HEK293 (cell line): ENCODE results near the gene CCDC8.
A peak's percentile ranks its signal among the peaks of the same experiment; 100 is the strongest.

Experiments
- CTCF ChIA-PET: fragments of 350-600 bp; formaldehyde crosslinking; extraction: SDS; loops from one replicate; lab custom pipeline; 2021; ENCODE audit warnings: antibody characterized with exemption; lab: Yijun Ruan, JAX
- POLR2A ChIA-PET: fragments of 300-600 bp; formaldehyde crosslinking; extraction: SDS; loops from one replicate; lab custom pipeline; 2020; ENCODE audit warnings: antibody characterized with exemption, inconsistent platforms; lab: Yijun Ruan, JAX
- H3K27ac ChIP-seq: fragments of 200-500 bp; sonication (Bioruptor generic); 2 replicates; pipeline ENCODE4 v1.5.1; 2014; ENCODE audit warnings: low read depth, low read length, control low read depth, inconsistent platforms; ENCODE audit errors: extremely low read depth
- H3K36me3 ChIP-seq, 2 experiments: fragments of 200-500 bp in 1 of 2; sonication (Bioruptor generic) in 1 of 2; 1 replicate in 1 of 2; 2 replicates in 1 of 2; pipeline ENCODE4 v1.5.1; 2014 to 2017; ENCODE audit warnings: inconsistent platforms in 2 of 2, low read length in 2 of 2; ENCODE audit not compliant: control insufficient read depth in 2 of 2, insufficient read depth in 1 of 2
- H3K4me1 ChIP-seq: fragments of 200-500 bp; sonication (Bioruptor generic); 2 replicates; pipeline ENCODE4 v1.5.1; 2014; ENCODE audit warnings: mild to moderate bottlenecking, low read length, inconsistent platforms; ENCODE audit not compliant: control insufficient read depth, insufficient read depth
- H3K4me3 ChIP-seq: 2 replicates; pipeline ENCODE4 v1.5.1; 2011; ENCODE audit warnings: low read depth, mild to moderate bottlenecking, control low read depth, low read length, moderate library complexity
- H3K9me3 ChIP-seq: fragments of 200-500 bp; sonication (Bioruptor generic); 2 replicates; pipeline ENCODE4 v1.5.1; 2014; ENCODE audit warnings: low read depth, low read length, inconsistent platforms; ENCODE audit not compliant: control insufficient read depth, insufficient read depth
- EGR2 ChIP-seq: fragments of 450-650 bp; formaldehyde crosslinking; IDR thresholded peaks from 2 replicates; pipeline ENCODE4 v1.5.1; 2016; ENCODE audit warnings: low read depth, missing biosample characterization, missing genetic modification characterization
- GLIS1 ChIP-seq: fragments of 450-650 bp; formaldehyde crosslinking; IDR thresholded peaks from 2 replicates; pipeline ENCODE4 v1.5.1; 2016; ENCODE audit warnings: missing biosample characterization, missing genetic modification characterization
- MZF1 ChIP-seq: fragments of 450-650 bp; formaldehyde crosslinking; IDR thresholded peaks from 2 replicates; pipeline ENCODE4 v1.5.1; 2017; ENCODE audit warnings: missing biosample characterization, missing genetic modification characterization, borderline replicate concordance
- PRDM10 ChIP-seq: fragments of 450-650 bp; formaldehyde crosslinking; IDR thresholded peaks from 2 replicates; pipeline ENCODE4 v1.5.1; 2016; ENCODE audit warnings: missing biosample characterization, missing genetic modification characterization
- SCRT1 ChIP-seq: fragments of 450-650 bp; formaldehyde crosslinking; IDR thresholded peaks from 2 replicates; pipeline ENCODE4 v1.5.1; 2016; ENCODE audit warnings: missing biosample characterization, missing genetic modification characterization, borderline replicate concordance
- SP3 ChIP-seq: fragments of 450-650 bp; formaldehyde crosslinking; IDR thresholded peaks from 2 replicates; pipeline ENCODE4 v1.5.1; 2016; ENCODE audit warnings: missing biosample characterization, missing genetic modification characterization
- YY2 ChIP-seq: fragments of 450-650 bp; formaldehyde crosslinking; IDR thresholded peaks from 2 replicates; pipeline ENCODE4 v1.5.1; 2016; ENCODE audit warnings: missing biosample characterization, missing genetic modification characterization
- ZFHX2 ChIP-seq: fragments of 450-650 bp; formaldehyde crosslinking; conservative IDR thresholded peaks from 2 replicates; pipeline ENCODE4 v1.5.1; 2016; ENCODE audit warnings: missing biosample characterization, missing genetic modification characterization
- ZNF704 ChIP-seq: fragments of 450-650 bp; formaldehyde crosslinking; IDR thresholded peaks from 2 replicates; pipeline ENCODE4 v1.5.1; 2016; ENCODE audit warnings: missing biosample characterization, missing genetic modification characterization
- TF ChIP-seq, protein P1 (sequence below): fragments of 450-650 bp; formaldehyde crosslinking; IDR thresholded peaks from 2 replicates; pipeline ENCODE4 v1.5.1; 2016; ENCODE audit warnings: missing biosample characterization, missing genetic modification characterization
- TF ChIP-seq, protein P2 (sequence below): fragments of 450-650 bp; formaldehyde crosslinking; IDR thresholded peaks from 2 replicates; pipeline ENCODE4 v1.5.1; 2016; ENCODE audit warnings: missing biosample characterization, missing genetic modification characterization
- TF ChIP-seq, protein P3 (sequence below): fragments of 450-650 bp; IDR thresholded peaks from 2 replicates; pipeline ENCODE4 v1.5.1; 2018; ENCODE audit warnings: missing biosample characterization, missing genetic modification characterization

CCDC8 gene

GRCh38 chr19:46412650-46413261 lies 608 bp downstream of the CCDC8 start (continued):
- TF ChIP-seq, protein P1, sequence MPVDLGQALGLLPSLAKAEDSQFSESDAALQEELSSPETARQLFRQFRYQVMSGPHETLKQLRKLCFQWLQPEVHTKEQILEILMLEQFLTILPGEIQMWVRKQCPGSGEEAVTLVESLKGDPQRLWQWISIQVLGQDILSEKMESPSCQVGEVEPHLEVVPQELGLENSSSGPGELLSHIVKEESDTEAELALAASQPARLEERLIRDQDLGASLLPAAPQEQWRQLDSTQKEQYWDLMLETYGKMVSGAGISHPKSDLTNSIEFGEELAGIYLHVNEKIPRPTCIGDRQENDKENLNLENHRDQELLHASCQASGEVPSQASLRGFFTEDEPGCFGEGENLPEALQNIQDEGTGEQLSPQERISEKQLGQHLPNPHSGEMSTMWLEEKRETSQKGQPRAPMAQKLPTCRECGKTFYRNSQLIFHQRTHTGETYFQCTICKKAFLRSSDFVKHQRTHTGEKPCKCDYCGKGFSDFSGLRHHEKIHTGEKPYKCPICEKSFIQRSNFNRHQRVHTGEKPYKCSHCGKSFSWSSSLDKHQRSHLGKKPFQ, result no peak
- TF ChIP-seq PRDM10 (0 out of 2 replicates have a peak, but pooled peaks have one; percentile 3), SCRT1 (tag by site-specific recombination) (peak; percentile 50; the same call in 1 of the 2 replicates), GLIS1 (peak; percentile 74), MZF1 (tag by site-specific recombination) (peak; percentile 22; the same call in 1 of the 2 replicates)
- TF ChIP-seq, protein P2, sequence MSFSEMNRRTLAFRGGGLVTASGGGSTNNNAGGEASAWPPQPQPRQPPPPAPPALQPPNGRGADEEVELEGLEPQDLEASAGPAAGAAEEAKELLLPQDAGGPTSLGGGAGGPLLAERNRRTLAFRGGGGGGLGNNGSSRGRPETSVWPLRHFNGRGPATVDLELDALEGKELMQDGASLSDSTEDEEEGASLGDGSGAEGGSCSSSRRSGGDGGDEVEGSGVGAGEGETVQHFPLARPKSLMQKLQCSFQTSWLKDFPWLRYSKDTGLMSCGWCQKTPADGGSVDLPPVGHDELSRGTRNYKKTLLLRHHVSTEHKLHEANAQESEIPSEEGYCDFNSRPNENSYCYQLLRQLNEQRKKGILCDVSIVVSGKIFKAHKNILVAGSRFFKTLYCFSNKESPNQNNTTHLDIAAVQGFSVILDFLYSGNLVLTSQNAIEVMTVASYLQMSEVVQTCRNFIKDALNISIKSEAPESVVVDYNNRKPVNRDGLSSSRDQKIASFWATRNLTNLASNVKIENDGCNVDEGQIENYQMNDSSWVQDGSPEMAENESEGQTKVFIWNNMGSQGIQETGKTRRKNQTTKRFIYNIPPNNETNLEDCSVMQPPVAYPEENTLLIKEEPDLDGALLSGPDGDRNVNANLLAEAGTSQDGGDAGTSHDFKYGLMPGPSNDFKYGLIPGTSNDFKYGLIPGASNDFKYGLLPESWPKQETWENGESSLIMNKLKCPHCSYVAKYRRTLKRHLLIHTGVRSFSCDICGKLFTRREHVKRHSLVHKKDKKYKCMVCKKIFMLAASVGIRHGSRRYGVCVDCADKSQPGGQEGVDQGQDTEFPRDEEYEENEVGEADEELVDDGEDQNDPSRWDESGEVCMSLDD (tag by site-specific recombination), result no peak
- TF ChIP-seq, all 188 proteins: peak for 4

DNA sequence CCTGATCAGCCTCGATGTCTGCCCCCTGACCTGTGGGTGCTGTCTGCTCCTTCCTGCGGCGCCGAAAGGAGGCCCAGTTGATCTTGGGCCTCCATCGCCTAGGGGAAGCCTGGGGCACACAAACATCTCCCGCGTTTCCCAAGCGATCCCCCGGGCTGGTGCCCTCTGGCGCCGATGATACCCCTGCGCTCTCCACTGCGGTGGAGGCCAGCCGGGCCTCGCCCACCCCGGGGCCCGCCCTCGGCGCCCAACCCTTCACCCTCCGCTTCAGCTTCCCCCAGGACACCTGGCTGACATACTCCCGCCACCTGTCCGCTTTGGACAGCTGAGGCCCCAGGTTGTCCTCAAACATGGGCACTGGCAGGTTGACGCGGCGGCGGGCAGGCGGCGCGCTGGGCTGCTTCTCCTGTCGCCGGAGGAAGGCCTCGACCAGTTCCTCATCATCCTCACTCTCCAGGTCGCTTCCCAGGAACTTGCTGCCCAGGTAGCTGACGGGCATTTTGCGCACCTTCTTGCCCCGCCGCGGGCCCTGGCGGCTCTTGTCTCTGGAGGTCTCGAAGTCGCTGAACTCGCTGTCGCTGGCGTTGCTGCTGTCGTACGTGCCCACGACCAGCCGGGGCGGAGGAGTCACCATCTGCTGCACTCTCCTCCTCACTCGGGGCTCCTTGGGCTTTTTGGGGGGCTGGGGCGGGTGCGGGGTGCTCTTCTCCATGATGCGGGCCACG lies 1.3 kb downstream of the CCDC8 start:
- CTCF ChIA-PET, result interaction anchor here (1.9 to 2.6 kb wide), 2 partner anchors 10 to 16 kb away, joined by 5 to 17 read pairs; no protein-coding TSS in a partner anchor
- TF ChIP-seq, protein P3, sequence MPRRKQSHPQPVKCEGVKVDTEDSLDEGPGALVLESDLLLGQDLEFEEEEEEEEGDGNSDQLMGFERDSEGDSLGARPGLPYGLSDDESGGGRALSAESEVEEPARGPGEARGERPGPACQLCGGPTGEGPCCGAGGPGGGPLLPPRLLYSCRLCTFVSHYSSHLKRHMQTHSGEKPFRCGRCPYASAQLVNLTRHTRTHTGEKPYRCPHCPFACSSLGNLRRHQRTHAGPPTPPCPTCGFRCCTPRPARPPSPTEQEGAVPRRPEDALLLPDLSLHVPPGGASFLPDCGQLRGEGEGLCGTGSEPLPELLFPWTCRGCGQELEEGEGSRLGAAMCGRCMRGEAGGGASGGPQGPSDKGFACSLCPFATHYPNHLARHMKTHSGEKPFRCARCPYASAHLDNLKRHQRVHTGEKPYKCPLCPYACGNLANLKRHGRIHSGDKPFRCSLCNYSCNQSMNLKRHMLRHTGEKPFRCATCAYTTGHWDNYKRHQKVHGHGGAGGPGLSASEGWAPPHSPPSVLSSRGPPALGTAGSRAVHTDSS (tag by site-specific recombination), result peak; percentile 49; the same call in 1 of the 2 replicates
- TF ChIP-seq YY2 (tag by site-specific recombination), result no peak
- Histone ChIP-seq H3K4me1 (peaks cover 29% of the 10 kb centered on the region), H3K36me3 (peaks cover 0 to 24% of the 10 kb centered on the region in 2 experiments; a peak in 2 of 3 replicates), H3K9me3 (no peaks in the 10 kb centered on the region), H3K4me3 (no peak overlapping the region), H3K27ac (peak overlapping the region; percentile 88)
- POLR2A ChIA-PET, result no interaction called here

DNA sequence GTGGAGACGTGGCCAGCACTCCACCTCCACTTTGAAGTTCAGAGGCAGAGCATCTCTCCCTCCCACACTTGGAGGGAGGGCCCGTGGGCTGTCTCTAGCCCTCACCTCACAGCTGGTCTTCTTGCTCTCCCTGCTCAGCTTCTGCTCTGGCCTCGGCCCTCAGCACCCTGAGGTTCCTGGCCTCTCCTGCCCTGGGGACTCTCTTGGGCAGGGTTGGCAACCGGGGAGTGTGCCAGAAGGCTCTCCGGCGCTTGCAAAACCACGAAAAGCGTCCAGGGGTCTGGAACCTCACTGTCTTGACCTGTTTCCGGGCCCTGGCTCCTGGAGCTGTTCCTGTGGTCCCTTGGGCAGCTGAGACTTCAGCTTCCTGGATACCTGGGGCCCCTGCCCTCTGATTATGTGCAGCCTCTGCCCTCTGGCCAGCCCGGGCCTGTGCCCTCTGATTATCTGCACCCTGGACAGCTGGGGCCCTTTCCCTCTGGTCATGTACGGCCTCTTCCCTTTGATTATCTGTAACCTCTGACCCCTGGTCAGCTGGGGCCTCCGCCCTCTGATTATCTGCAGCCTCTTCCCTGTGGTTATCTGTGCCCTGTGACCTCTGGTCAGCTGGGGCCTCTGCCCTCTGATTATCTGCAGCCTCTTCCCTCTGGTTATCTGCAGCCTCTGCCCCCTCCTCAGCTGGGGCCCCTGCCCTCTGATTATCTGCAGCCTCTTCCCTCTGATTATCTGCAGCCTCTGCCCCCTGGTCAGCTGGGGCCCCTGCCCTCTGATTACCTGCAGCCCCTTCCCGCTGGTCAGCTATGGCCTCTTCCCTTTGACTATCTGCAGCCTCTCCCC lies 2.1 kb downstream of the CCDC8 start:
- no peaks in the 10 kb centered on the region for H3K9me3 ChIP-seq
- TF ChIP-seq ZNF704 (tag by site-specific recombination) (no peak), SP3 (tag by site-specific recombination) (peak; percentile 23; the same call in 1 of the 2 replicates), EGR2 (tag by site-specific recombination) (peak; percentile 66), ZFHX2 (tag by site-specific recombination) (peak; percentile 78)
- TF ChIP-seq, all 188 proteins: peak for 3
- H3K4me1 ChIP-seq, result peaks cover 24% of the 10 kb centered on the region
- H3K27ac ChIP-seq, result peak overlapping the region; percentile 13
- ChIA-PET CTCF (interaction anchor here (1.0 to 2.6 kb wide), 3 partner anchors 9 to 16 kb away, joined by 3 to 17 read pairs (median 6); no protein-coding TSS in a partner anchor), POLR2A (interaction anchor here (0.7 kb wide), 1 partner anchor 36 kb away, joined by 3 read pairs; no protein-coding TSS in a partner anchor)
- no peak overlapping the region for H3K4me3 ChIP-seq
- peaks cover 0 to 24% of the 10 kb centered on the region in 2 experiments; a peak in 2 of 3 replicates for H3K36me3 ChIP-seq
